PC-3 (cell line): ENCODE measurements around the gene SRGAP3. TPM values are rescaled to one million over a fixed set of nuclear protein-coding genes. Genes with fewer than 3 reads are reported as not detected.

Experiments
- ATAC-seq: fragments of 200-7000 bp; cut with Tn5 transposase; 2 replicates; pipeline ENCODE4 v1.9.1; 2020; ENCODE audit warnings: mild to moderate bottlenecking, moderate library complexity
- BruUV-seq: library from RNA; stranded (reverse); fragments of 400-500 nt; replicated peaks from 2 replicates; lab custom pipeline; 2021; lab: Mats Ljungman, UMichigan
- CTCF ChIA-PET: fragments of 300-600 bp; sonication (Branson Sonifier 250); formaldehyde crosslinking; loops from one replicate; lab custom pipeline; 2022; ENCODE audit warnings: antibody characterized with exemption; lab: Charles Lee
- POLR2A ChIA-PET: fragments of 300-600 bp; sonication (Branson Sonifier 250); formaldehyde crosslinking; loops from one replicate; lab custom pipeline; 2022; ENCODE audit warnings: antibody characterized with exemption; ENCODE audit not compliant: unreplicated experiment; lab: Charles Lee
- DNase-seq: peaks from one replicate; pipeline ENCODE4 v3.0.0-alpha.2; 2015
- H2AFZ ChIP-seq: fragments of 300-600 bp; sonication (generic); 2 replicates; pipeline ENCODE4 v1.6.0; 2016; ENCODE audit warnings: antibody characterized with exemption, low read length
- H3F3A ChIP-seq: fragments of 300-600 bp; sonication (generic); one replicate; pipeline ENCODE4 v1.6.0; 2017; ENCODE audit warnings: antibody characterized with exemption, low read length, control low read depth, mild to moderate bottlenecking; ENCODE audit not compliant: unreplicated experiment
- H3K27ac ChIP-seq: fragments of 300-600 bp; sonication (generic); 2 replicates; pipeline ENCODE4 v1.5.1; 2016; ENCODE audit warnings: mild to moderate bottlenecking, low read length
- H3K27me3 ChIP-seq: fragments of 300-600 bp; sonication (generic); 2 replicates; pipeline ENCODE4 v1.6.1; 2016; ENCODE audit warnings: low read length, mixed read lengths
- H3K36me3 ChIP-seq: fragments of 300-600 bp; sonication (generic); 2 replicates; pipeline ENCODE4 v1.6.1; 2016; ENCODE audit warnings: low read depth, mixed run types, low read length, mixed read lengths
- H3K4me1 ChIP-seq: fragments of 300-600 bp; sonication (generic); 2 replicates; pipeline ENCODE4 v1.5.1; 2016; ENCODE audit warnings: low read length; ENCODE audit not compliant: insufficient read depth
- H3K4me2 ChIP-seq: fragments of 300-600 bp; sonication (generic); 2 replicates; pipeline ENCODE4 v1.6.0; 2016; ENCODE audit warnings: low read length
- H3K4me3 ChIP-seq: fragments of 300-600 bp; sonication (generic); 2 replicates; pipeline ENCODE4 v1.5.1; 2016; ENCODE audit warnings: mild to moderate bottlenecking, low read length, mixed read lengths
- H3K79me2 ChIP-seq: fragments of 300-600 bp; sonication (generic); 2 replicates; pipeline ENCODE4 v1.6.1; 2017; ENCODE audit warnings: low read length, mixed read lengths
- H3K9ac ChIP-seq: fragments of 300-600 bp; sonication (generic); 2 replicates; pipeline ENCODE4 v1.6.0; 2016; ENCODE audit warnings: mild to moderate bottlenecking, low read length
- H3K9me2 ChIP-seq: fragments of 300-600 bp; sonication (generic); replicated peaks from 2 replicates; pipeline ENCODE4 v1.6.1; 2016; ENCODE audit warnings: mixed run types, low read length, mixed read lengths
- H3K9me3 ChIP-seq: fragments of 300-600 bp; sonication (generic); 2 replicates; pipeline ENCODE4 v1.6.1; 2016; ENCODE audit warnings: low read length, mixed read lengths
- H4K20me1 ChIP-seq: fragments of 300-600 bp; sonication (generic); 2 replicates; pipeline ENCODE4 v1.6.1; 2016; ENCODE audit warnings: low read length, mixed read lengths
- CTCF ChIP-seq: fragments of 300-600 bp; sonication (generic); conservative IDR thresholded peaks from 2 replicates; pipeline ENCODE4 v1.5.1; 2017; ENCODE audit warnings: antibody characterized with exemption, low read depth, mild to moderate bottlenecking, low read length
- EZH2 ChIP-seq: fragments of 300-600 bp; sonication (generic); IDR thresholded peaks from one replicate; pipeline ENCODE4 v1.6.1; 2017; ENCODE audit warnings: antibody characterized with exemption, mild to moderate bottlenecking, low read length; ENCODE audit not compliant: unreplicated experiment
- EZH2phosphoT487 ChIP-seq: fragments of 300-600 bp; sonication (generic); IDR thresholded peaks from 2 replicates; pipeline ENCODE4 v1.6.1; 2018; ENCODE audit warnings: mild to moderate bottlenecking, antibody characterized with exemption, low read length, borderline replicate concordance
- intact Hi-C: fragments of 100-400 bp; cut with micrococcal nuclease; formaldehyde crosslinking; loops from 2 replicates; pipeline ENCODE4 v1.9.0; 2023
- total RNA-seq: library from RNA; depleted of rRNA; stranded (reverse); fragments of >200 nt; gene quantifications from 2 replicates; pipeline ENCODE4 v1.2.3, GENCODE V29; 2014

The SRGAP3 gene
- total RNA-seq, 1 experiment from 2014 or later = 7.5 TPM

- BruUV-seq = no TSS peak
- CTCF ChIA-PET = no interaction called here
- POLR2A ChIA-PET = no interaction called here
- intact Hi-C loops = no loop called here
- H3K4me2 ChIP-seq = no peak overlapping the region
- TF ChIP-seq EZH2 (no peak), EZH2phosphoT487 (no peak), CTCF (no peak)
- no peak for ATAC-seq
- no peaks in the 10 kb centered on the region for H3K9me2 ChIP-seq
- no peak overlapping the region for H3K27ac ChIP-seq
- DNase-seq = no peak
- no peak overlapping the region for H2AFZ ChIP-seq
- no peaks in the 10 kb centered on the region for H3K9me3 ChIP-seq
- no peak overlapping the region for H3K9ac ChIP-seq
- no peaks in the 10 kb centered on the region for H3K79me2 ChIP-seq
- no peaks in the 10 kb centered on the region for H3K4me1 ChIP-seq
- no peak overlapping the region for H3K4me3 ChIP-seq
- H4K20me1 ChIP-seq = no peaks in the 10 kb centered on the region
- no peaks in the 10 kb centered on the region for H3F3A ChIP-seq
- H3K27me3 ChIP-seq = no peaks in the 10 kb centered on the region
- H3K36me3 ChIP-seq = no peaks in the 10 kb centered on the region
These were observed 226.9 kb downstream of the SRGAP3 start for GRCh38 chr3:9022305-9023225.

- no peak for ATAC-seq
- TF ChIP-seq EZH2phosphoT487 = no peak
- TF ChIP-seq EZH2 = no peak
- TF ChIP-seq CTCF = no peak
- Histone ChIP-seq H3F3A (no peaks in the 10 kb centered on the region), H3K9ac (no peak overlapping the region), H3K27me3 (no peaks in the 10 kb centered on the region), H3K4me1 (no peaks in the 10 kb centered on the region), H3K79me2 (no peaks in the 10 kb centered on the region), H3K4me2 (no peak overlapping the region), H2AFZ (no peak overlapping the region), H3K9me3 (no peaks in the 10 kb centered on the region), H3K4me3 (no peak overlapping the region), H4K20me1 (no peaks in the 10 kb centered on the region), H3K27ac (no peak overlapping the region), H3K36me3 (no peaks in the 10 kb centered on the region), H3K9me2 (no peaks in the 10 kb centered on the region)
- ChIA-PET CTCF (interaction anchor here (0.7 kb wide), 1 partner anchor 283 kb away, joined by 3 read pairs; no protein-coding TSS in a partner anchor), POLR2A (no interaction called here)
- DNase-seq = no peak
- BruUV-seq = no TSS peak
- intact Hi-C loops = no loop called here
These were observed 228.0 kb downstream of the SRGAP3 start for GRCh38 chr3:9021271-9022009.
